Measurements from ENCODE around the gene PBX2. TPM values are rescaled to one million over a fixed set of nuclear protein-coding genes. Genes with fewer than 3 reads are reported as not detected.
"Not testable (repeated sequence)": the region's sequence is repeated elsewhere in the genome, so short reads cannot be mapped to it uniquely, and the experiment has no call there.

Gene PBX2
- total and polyA plus RNA-seq, 4 donors: 1.5 to 52.5 (median 18.7) TPM

GRCh38 chr6:32185681-32186131, 4.3 kb downstream of the PBX2 start:
- peak; percentile 87 for DNase-seq (ENCODE audit: low spot score)
- 30% methylated on average over 11 of the region's 11 CpGs for WGBS
- H3K9ac ChIP-seq (ENCODE audit: low read depth in 1 of 2, low read length in 2 of 2); H3K4me3 ChIP-seq (ENCODE audit: low read depth in 1 of 3, low read length in 3 of 3); H3K9me3 ChIP-seq (ENCODE audit: control insufficient read depth in 4 of 4, low read length in 3 of 4); H3K27me3 ChIP-seq (ENCODE audit: control insufficient read depth in 4 of 4, insufficient read depth in 4 of 4, low read length in 3 of 4): not testable (repeated sequence)
- Histone ChIP-seq H3K27ac (ENCODE audit: low read depth in 1 of 2, low read length in 2 of 2) (peak overlapping the region; percentile 31 to 46), H3K4me1 (ENCODE audit: control insufficient read depth in 4 of 4, insufficient read depth in 4 of 4, low read length in 3 of 4) (peaks cover 6 to 21% (median 12%) of the 10 kb centered on the region in 4 donors), H3K36me3 (ENCODE audit: control insufficient read depth in 4 of 4, insufficient read depth in 3 of 4, low read depth in 1 of 4, low read length in 3 of 4) (peaks cover 0 to 35% (median 17%) of the 10 kb centered on the region in 4 donors)
- peak in 1 of 2 donors; percentile 9 for TF ChIP-seq HNF4A (conservative IDR thresholded peaks at IDR 0.05)

- Histone ChIP-seq H3K36me3 (ENCODE audit: control insufficient read depth in 4 of 4, insufficient read depth in 3 of 4, low read depth in 1 of 4, low read length in 3 of 4) (peaks cover 0 to 35% (median 19%) of the 10 kb centered on the region in 4 donors), H3K4me1 (ENCODE audit: control insufficient read depth in 4 of 4, insufficient read depth in 4 of 4, low read length in 3 of 4) (peaks cover 5 to 23% (median 16%) of the 10 kb centered on the region in 4 donors), H3K9ac (ENCODE audit: low read depth in 1 of 2, low read length in 2 of 2) (no peak within 1 kb of the TSS), H3K27me3 (ENCODE audit: control insufficient read depth in 4 of 4, insufficient read depth in 4 of 4, low read length in 3 of 4) (no peaks in the 10 kb centered on the region), H3K4me3 (ENCODE audit: low read depth in 1 of 3, low read length in 3 of 3) (no peak within 1 kb of the TSS), H3K27ac (ENCODE audit: low read depth in 1 of 2, low read length in 2 of 2) (peak within 1 kb of the TSS in 1 of 2 donors; percentile 25), H3K9me3 (ENCODE audit: control insufficient read depth in 4 of 4, low read length in 3 of 4) (no peaks in the 10 kb centered on the region)
- DNase-seq (ENCODE audit: low spot score): no peak
- TF ChIP-seq ZBTB33 (IDR thresholded peaks at IDR 0.05) (no peak), FOXA1 (IDR thresholded peaks at IDR 0.05) (no peak), REST (IDR thresholded peaks at IDR 0.05) (no peak), RXRA (IDR thresholded peaks at IDR 0.05) (no peak), GABPA (IDR thresholded peaks at IDR 0.05 in 1 of 2, conservative IDR thresholded peaks at IDR 0.05 in 1 of 2) (no peak), JUND (IDR thresholded peaks at IDR 0.05) (no peak), HNF4G (IDR thresholded peaks at IDR 0.05) (no peak), MAX (IDR thresholded peaks at IDR 0.05) (no peak), TAF1 (conservative IDR thresholded peaks at IDR 0.05) (no peak), SP1 (IDR thresholded peaks at IDR 0.05) (no peak), HNF4A (conservative IDR thresholded peaks at IDR 0.05) (no peak), NR2F2 (IDR thresholded peaks at IDR 0.05) (no peak), RAD21 (IDR thresholded peaks at IDR 0.05) (no peak), FOXA2 (IDR thresholded peaks at IDR 0.05) (no peak), CTCF (IDR thresholded peaks at IDR 0.05; ENCODE audit: low read depth, low read length, missing input control) (no peak), ATF3 (IDR thresholded peaks at IDR 0.05) (no peak)
- WGBS: 86% methylated on average over 6 of the region's 6 CpGs
Measured at GRCh38 chr6:32184084-32184640, 5.8 kb downstream of the PBX2 start, which contains the start of gene AGER. TSS of gene AGER (minus strand) at chr6:32184253. CDS start at chr6:32184222, 31 bp downstream.
